ENCODE results near the gene USP51. TPM values are rescaled to one million over a fixed set of nuclear protein-coding genes. Genes with fewer than 3 reads are reported as not detected.

The USP51 gene
- 0.88 and 2.1 TPM in 2 replicates for total RNA-seq

DNA sequence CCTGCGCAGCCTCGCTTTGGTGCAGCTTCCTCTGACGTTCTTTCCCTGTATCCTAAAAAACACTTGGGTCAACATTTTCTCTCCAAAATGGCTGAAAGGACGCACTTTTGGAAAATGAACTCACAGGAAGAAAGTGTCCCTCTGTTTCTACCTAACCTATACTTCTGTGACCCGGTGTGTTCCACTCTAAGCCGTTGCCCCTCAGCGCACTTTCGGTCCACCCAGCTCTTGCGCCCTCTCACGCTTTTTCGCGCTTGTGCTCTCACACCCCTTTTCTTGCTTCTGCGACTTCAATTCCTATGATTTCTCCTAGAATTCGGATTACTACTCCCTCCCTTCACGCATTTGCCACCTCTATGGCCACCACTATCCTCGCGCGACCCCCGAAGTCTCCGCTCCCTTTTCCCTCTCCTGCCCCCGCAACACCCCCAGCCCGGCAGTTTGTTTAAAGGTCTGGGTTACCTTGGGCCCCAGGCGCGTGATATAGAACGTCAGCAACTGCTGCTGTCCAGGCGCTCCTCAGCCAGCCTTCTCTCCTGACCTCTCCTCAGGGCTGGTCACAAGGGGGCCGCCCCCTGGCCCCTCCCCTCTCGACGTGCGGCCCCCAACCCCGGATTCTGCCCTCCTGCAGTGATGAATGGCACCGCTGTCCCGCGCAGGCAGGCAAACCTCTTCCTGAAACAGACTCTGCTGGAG is at the start of gene USP51:
USP51 (minus strand) TSS at position 535 of the 696 bp plus-strand sequence. CDS start 909 bp downstream, outside the sequence.

DNA sequence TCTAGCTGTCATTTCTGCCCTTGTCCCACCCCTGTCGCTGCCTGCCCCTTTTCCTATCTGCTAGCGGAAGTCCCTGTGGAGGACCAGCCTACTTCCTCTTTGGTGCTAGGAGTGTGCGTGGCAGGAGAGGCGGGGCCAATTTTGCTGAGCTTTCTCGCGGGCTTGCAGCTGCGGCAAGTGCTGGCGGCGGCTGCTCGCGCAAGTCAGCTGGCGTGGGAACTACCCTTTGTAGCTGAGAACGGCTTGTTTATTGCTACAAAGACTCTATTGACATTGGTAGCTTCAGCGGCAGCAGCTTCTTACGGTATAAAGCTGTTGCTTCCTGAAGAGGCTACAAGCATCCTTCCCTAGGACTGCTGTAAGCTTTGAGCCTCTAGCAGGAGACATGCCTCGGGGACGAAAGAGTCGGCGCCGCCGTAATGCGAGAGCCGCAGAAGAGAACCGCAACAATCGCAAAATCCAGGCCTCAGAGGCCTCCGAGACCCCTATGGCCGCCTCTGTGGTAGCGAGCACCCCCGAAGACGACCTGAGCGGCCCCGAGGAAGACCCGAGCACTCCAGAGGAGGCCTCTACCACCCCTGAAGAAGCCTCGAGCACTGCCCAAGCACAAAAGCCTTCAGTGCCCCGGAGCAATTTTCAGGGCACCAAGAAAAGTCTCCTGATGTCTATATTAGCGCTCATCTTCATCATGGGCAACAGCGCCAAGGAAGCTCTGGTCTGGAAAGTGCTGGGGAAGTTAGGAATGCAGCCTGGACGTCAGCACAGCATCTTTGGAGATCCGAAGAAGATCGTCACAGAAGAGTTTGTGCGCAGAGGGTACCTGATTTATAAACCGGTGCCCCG is 37.4 kb downstream of the USP51 start, which contains the start of gene MAGEH1:
MAGEH1 (plus strand) TSS at position 138 of the 843 bp plus-strand sequence; CDS start at position 386, 248 bp downstream.

Small RNA genes lying within 50 kb of the gene (small RNA-seq; reads per million reads assigned to genes)
- gene MIR4536-2 (ENCODE audit: low replicate concordance), result not detected

Other genes starting within 250 kb of the USP51 start
- gene PAGE3, start 224.9 kb downstream of the USP51 start, total RNA-seq, result not detected in 2 replicates
- 8.3 and 17.5 TPM in 2 replicates for gene MAGEH1, start 37.7 kb downstream of the USP51 start, total RNA-seq
- gene FOXR2, start 133.6 kb upstream of the USP51 start, total RNA-seq, result not detected in 2 replicates
- 12.5 TPM in 2 replicates for gene RRAGB, start 227.9 kb upstream of the USP51 start, total RNA-seq